WTC11 (cell line): ENCODE measurements around the gene CTXN1.

Source experiments
- CDX4 ChIP-seq: fragments of 250-450 bp; sonication (Bioruptor Pico); IDR thresholded peaks from 2 replicates; pipeline ENCODE4 v1.9.0; 2021; ENCODE audit warnings: moderate library complexity, mild to moderate bottlenecking, inconsistent platforms, borderline replicate concordance
- CREB1 ChIP-seq: sonication (generic); formaldehyde crosslinking; IDR thresholded peaks from 2 replicates; pipeline ENCODE4 v1.8.0; 2023; ENCODE audit warnings: mild to moderate bottlenecking, missing genetic modification reagents
- CTCF ChIP-seq: fragments of 200-600 bp; IDR thresholded peaks from 2 replicates; pipeline ENCODE4 v1.8.0; 2022; ENCODE audit warnings: antibody characterized with exemption
- ZNF219 ChIP-seq: sonication (generic); formaldehyde crosslinking; IDR thresholded peaks from 2 replicates; pipeline ENCODE4 v1.8.0; 2023; ENCODE audit warnings: missing genetic modification reagents, mild to moderate bottlenecking, borderline replicate concordance
- ZNF263 ChIP-seq: sonication (generic); formaldehyde crosslinking; IDR thresholded peaks from 2 replicates; pipeline ENCODE4 v1.8.1; 2022; ENCODE audit warnings: low read depth, mild to moderate bottlenecking, moderate library complexity, missing genetic modification reagents
- TF ChIP-seq, protein P1 (sequence below): sonication (generic); formaldehyde crosslinking; IDR thresholded peaks from 2 replicates; pipeline ENCODE4 v1.8.1; 2023; ENCODE audit warnings: mild to moderate bottlenecking, missing genetic modification reagents, moderate library complexity

GRCh38 chr19:7919610-7920518, 6.1 kb downstream of the CTXN1 start, which contains the start of gene SNAPC2:
- TF ChIP-seq ZNF263 (CRISPR knock-in tag) (no peak), CDX4 (no peak), CREB1 (CRISPR knock-in tag) (0 out of 2 replicates have a peak, but pooled peaks have one; percentile 22), CTCF (no peak), ZNF219 (CRISPR knock-in tag) (no peak)
- TF ChIP-seq, protein P1, sequence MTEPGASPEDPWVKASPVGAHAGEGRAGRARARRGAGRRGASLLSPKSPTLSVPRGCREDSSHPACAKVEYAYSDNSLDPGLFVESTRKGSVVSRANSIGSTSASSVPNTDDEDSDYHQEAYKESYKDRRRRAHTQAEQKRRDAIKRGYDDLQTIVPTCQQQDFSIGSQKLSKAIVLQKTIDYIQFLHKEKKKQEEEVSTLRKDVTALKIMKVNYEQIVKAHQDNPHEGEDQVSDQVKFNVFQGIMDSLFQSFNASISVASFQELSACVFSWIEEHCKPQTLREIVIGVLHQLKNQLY, result no peak
